K562 (cell line): Measurements from ENCODE around the gene TMTC3. TPM values are rescaled to one million over a fixed set of nuclear protein-coding genes. Genes with fewer than 3 reads are reported as not detected.

Source experiments
- ATAC-seq: fragments of 200-7000 bp; cut with Tn5 transposase; 3 replicates; pipeline ENCODE4 v1.9.1; 2020; ENCODE audit warnings: moderate library complexity
- BruUV-seq: library from RNA; stranded (reverse); fragments of 400-500 nt; replicated peaks from 2 replicates; lab custom pipeline; 2021; lab: Mats Ljungman, UMichigan
- CTCF ChIA-PET: fragments of 300-600 bp; formaldehyde crosslinking; extraction: SDS; loops from one replicate; lab custom pipeline; 2021; ENCODE audit warnings: low intra/inter-chr PET ratio; lab: Yijun Ruan, JAX
- POLR2A ChIA-PET: fragments of 300-600, 350-650 bp; sonication (Branson Sonifier 250); formaldehyde crosslinking; extraction: SDS; loops from one replicate; lab custom pipeline; 2021; ENCODE audit warnings: antibody characterized with exemption, inconsistent platforms; lab: Yijun Ruan, JAX
- DNase-seq, 4 experiments: peaks; one replicate each; pipeline versions ENCODE4 v3.0.0 to v3.0.0-alpha.2; 2011 to 2018; ENCODE audit warnings: low spot score in 3 of 4, mixed read lengths in 3 of 4; ENCODE audit errors: extremely low read depth in 1 of 4
- FAIRE-seq: peaks from 2 replicates; lab custom pipeline; 2011; peaks lifted over from hg19 to GRCh38; lab: Jason Lieb, UNC
- H2AFZ ChIP-seq: 2 replicates; pipeline ENCODE4 v1.6.0; 2011; ENCODE audit warnings: low read depth, low read length, control low read depth, inconsistent platforms
- H3K27ac ChIP-seq: fragments of 200-600 bp; 3 replicates; pipeline ENCODE4 v1.8.0; 2011; ENCODE audit warnings: low read depth, mild to moderate bottlenecking, control low read depth, inconsistent platforms, low read length, moderate library complexity, mixed read lengths; ENCODE audit errors: extremely low read depth
- H3K27me3 ChIP-seq, 2 experiments: fragments of 300-600 bp in 1 of 2; 2 replicates in 1 of 2; 3 replicates in 1 of 2; pipeline versions ENCODE4 v1.6.0 to v1.8.0; 2011; ENCODE audit warnings: inconsistent platforms in 2 of 2, low read length in 2 of 2, mild to moderate bottlenecking in 1 of 2, mixed read lengths in 1 of 2, moderate library complexity in 1 of 2; ENCODE audit not compliant: control insufficient read depth in 2 of 2, insufficient read depth in 2 of 2
- H3K36me3 ChIP-seq: fragments of 300-600 bp; 3 replicates; pipeline ENCODE4 v1.8.0; 2011; ENCODE audit warnings: mild to moderate bottlenecking, low read length, inconsistent platforms; ENCODE audit not compliant: control insufficient read depth, insufficient read depth
- H3K4me1 ChIP-seq, 2 experiments: fragments of 200-600 bp in 1 of 2; replicated peaks in 1 of 2; 2 replicates in 1 of 2; 3 replicates in 1 of 2; pipeline versions ENCODE4 v1.5.1 to v1.8.0; 2011; ENCODE audit warnings: inconsistent platforms in 2 of 2, low read length in 2 of 2, mild to moderate bottlenecking in 1 of 2, mixed read lengths in 1 of 2, moderate library complexity in 1 of 2; ENCODE audit not compliant: control insufficient read depth in 2 of 2, insufficient read depth in 2 of 2
- H3K4me2 ChIP-seq: 2 replicates; pipeline ENCODE4 v1.6.1; 2011; ENCODE audit warnings: low read length, control low read depth, inconsistent platforms, mixed read lengths; ENCODE audit not compliant: insufficient read depth
- H3K4me3 ChIP-seq: fragments of 200-600 bp; sonication (generic), shearing (Covaris generic); 2 replicates; pipeline ENCODE4 v1.5.1; 2016; ENCODE audit warnings: control low read depth, inconsistent platforms
- H3K79me2 ChIP-seq: fragments of 200-600 bp; 3 replicates; pipeline ENCODE4 v1.8.0; 2011; ENCODE audit warnings: low read length, inconsistent platforms; ENCODE audit not compliant: control insufficient read depth, insufficient read depth
- H3K9ac ChIP-seq, 2 experiments: 2 replicates each; pipeline versions ENCODE4 v1.6.0 to v1.6.1; 2011; ENCODE audit warnings: low read depth in 2 of 2, low read length in 2 of 2, control low read depth in 1 of 2, inconsistent platforms in 1 of 2, mild to moderate bottlenecking in 1 of 2, mixed read lengths in 1 of 2; ENCODE audit not compliant: insufficient read depth in 1 of 2
- H3K9me1 ChIP-seq: one replicate; pipeline ENCODE4 v1.6.0; 2011; ENCODE audit warnings: inconsistent platforms, mild to moderate bottlenecking, low read length, moderate library complexity; ENCODE audit not compliant: control insufficient read depth, insufficient read depth
- H3K9me3 ChIP-seq: replicated peaks from 2 replicates; pipeline ENCODE4 v1.5.1; 2011; ENCODE audit warnings: low read depth, low read length, inconsistent platforms; ENCODE audit not compliant: control insufficient read depth, insufficient read depth
- H4K20me1 ChIP-seq: replicated peaks from 2 replicates; pipeline ENCODE4 v1.6.1; 2011; ENCODE audit warnings: low read length, inconsistent platforms, mixed read lengths; ENCODE audit not compliant: control insufficient read depth, insufficient read depth
- ASH1L ChIP-seq: fragments of 450-650 bp; IDR thresholded peaks from 2 replicates; pipeline ENCODE4 v1.6.1; 2018; ENCODE audit warnings: borderline replicate concordance, mild to moderate bottlenecking, low read depth; ENCODE audit not compliant: partially characterized antibody
- BRD9 ChIP-seq: fragments of 450-650 bp; IDR thresholded peaks from 2 replicates; pipeline ENCODE4 v1.6.1; 2018; ENCODE audit warnings: low read depth; ENCODE audit not compliant: partially characterized antibody
- GATAD2A ChIP-seq: fragments of 450-650 bp; IDR thresholded peaks from 2 replicates; pipeline ENCODE4 v1.6.1; 2017
- GTF2E2 ChIP-seq: fragments of 200-800 bp; sonication (Bioruptor generic); IDR thresholded peaks from 2 replicates; pipeline ENCODE4 v1.6.1; 2016; ENCODE audit warnings: missing genetic modification characterization, missing compliant biosample characterization
- HDAC1 ChIP-seq, 2 experiments: fragments of 450-650 bp; IDR thresholded peaks; 2 replicates each; pipeline ENCODE4 v1.6.1; 2016 to 2017; ENCODE audit warnings: inconsistent platforms in 1 of 2, mild to moderate bottlenecking in 1 of 2, moderate library complexity in 1 of 2
- KHSRP ChIP-seq: fragments of 450-650 bp; IDR thresholded peaks from 2 replicates; pipeline ENCODE4 v1.6.1; 2017
- NCOA4 ChIP-seq: fragments of 450-650 bp; IDR thresholded peaks from 2 replicates; pipeline ENCODE4 v1.6.1; 2018; ENCODE audit warnings: mild to moderate bottlenecking; ENCODE audit not compliant: partially characterized antibody
- ZNF197 ChIP-seq: fragments of 200-800 bp; sonication (Bioruptor generic); IDR thresholded peaks from 2 replicates; pipeline ENCODE4 v1.6.1; 2016; ENCODE audit warnings: low read depth, missing genetic modification characterization, missing compliant biosample characterization
- in situ Hi-C: fragments of 300-500 bp; cut with MboI; formaldehyde crosslinking; loops from 4 replicates; pipeline ENCODE4 v1.15.0; 2018; ENCODE audit warnings: inconsistent platforms, mixed read lengths
- intact Hi-C: fragments of 100-400 bp; cut with micrococcal nuclease; formaldehyde crosslinking; loops from 2 replicates; pipeline ENCODE4 v1.14.2; 2022
- polyA plus RNA-seq, 8 experiments: library from polyadenylated mRNA; depleted of rRNA in 4 of 8; stranded (reverse) in 5 of 8; unstranded in 3 of 8; fragments of >200 nt; fragmentation: Nextera tagmentation in 2 of 8; fragmentation: Illumina TruSeq in 1 of 8; extraction: Ambion mirVana in 2 of 8; extraction: Trizol in 1 of 8; gene quantifications; 2 replicates each; pipeline versions ENCODE4 v1.2.1 to v1.2.3, GENCODE V29; 2011 to 2014; ENCODE audit warnings: inconsistent platforms in 1 of 8, missing spikeins in 1 of 8
- total RNA-seq, 7 experiments: library from RNA; depleted of rRNA in 6 of 7; stranded (reverse); fragments of >200 nt in 6 of 7; fragmentation: Illumina TruSeq in 2 of 7; extraction: Trizol in 2 of 7; gene quantifications; 2 replicates each; pipeline versions ENCODE4 v1.2.1 to v1.2.3, GENCODE V29; 2011 to 2021; ENCODE audit warnings: low replicate concordance in 1 of 7
- TF ChIP-seq, protein P1 (sequence below): sonication (generic); formaldehyde crosslinking; IDR thresholded peaks from 2 replicates; pipeline ENCODE4 v1.5.0; 2020; ENCODE audit warnings: missing genetic modification reagents
- TF ChIP-seq, protein P2 (sequence below): sonication (generic); formaldehyde crosslinking; IDR thresholded peaks from 2 replicates; pipeline ENCODE4 v1.8.1; 2023; ENCODE audit warnings: mild to moderate bottlenecking, missing genetic modification reagents, moderate library complexity
- TF ChIP-seq, protein P3 (sequence below): fragments of 150-350 bp; IDR thresholded peaks from 2 replicates; pipeline ENCODE4 v1.6.1; 2014; ENCODE audit warnings: low read depth, mild to moderate bottlenecking, low read length, borderline replicate concordance

TMTC3 gene
- total and polyA plus RNA-seq, 9 of the 15 experiments (the other 6 are each of a cell fraction or from before 2014, with no cell fraction given): 1.9 to 9.8 (median 4.7) TPM

DNA sequence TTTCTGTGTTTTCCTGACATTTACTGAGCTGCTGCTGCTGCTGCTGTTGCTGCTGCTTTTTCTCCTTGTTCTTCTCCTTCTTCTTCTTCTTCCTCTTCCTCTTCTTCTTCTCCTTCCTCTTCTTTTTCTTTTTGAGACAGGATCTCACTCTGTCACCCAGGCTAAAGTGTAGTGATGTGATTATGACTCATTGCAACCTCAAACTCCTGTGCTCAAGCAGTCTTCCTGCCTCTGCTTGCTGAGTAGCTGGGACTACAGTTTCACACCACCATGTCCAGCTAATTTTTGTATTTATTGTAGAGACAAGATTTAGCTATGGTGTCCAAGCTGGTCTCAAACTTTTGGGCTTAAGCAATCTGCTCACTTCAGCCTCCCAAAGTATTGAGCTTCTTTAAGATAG lies 95.8 kb downstream of the TMTC3 start:
- intact Hi-C loops (no loop called here), in situ Hi-C loops (no loop called here)
- no peak for TF ChIP-seq GTF2E2 (tag)
- TF ChIP-seq KHSRP: no peak
- no peak for TF ChIP-seq HDAC1 (IDR thresholded peaks at IDR 0.05)
- TF ChIP-seq, protein P1, sequence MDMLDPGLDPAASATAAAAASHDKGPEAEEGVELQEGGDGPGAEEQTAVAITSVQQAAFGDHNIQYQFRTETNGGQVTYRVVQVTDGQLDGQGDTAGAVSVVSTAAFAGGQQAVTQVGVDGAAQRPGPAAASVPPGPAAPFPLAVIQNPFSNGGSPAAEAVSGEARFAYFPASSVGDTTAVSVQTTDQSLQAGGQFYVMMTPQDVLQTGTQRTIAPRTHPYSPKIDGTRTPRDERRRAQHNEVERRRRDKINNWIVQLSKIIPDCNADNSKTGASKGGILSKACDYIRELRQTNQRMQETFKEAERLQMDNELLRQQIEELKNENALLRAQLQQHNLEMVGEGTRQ (CRISPR knock-in tag): no peak
- no peak for TF ChIP-seq NCOA4
- TF ChIP-seq GATAD2A: no peak
- TF ChIP-seq ASH1L: no peak
- TF ChIP-seq, protein P2, sequence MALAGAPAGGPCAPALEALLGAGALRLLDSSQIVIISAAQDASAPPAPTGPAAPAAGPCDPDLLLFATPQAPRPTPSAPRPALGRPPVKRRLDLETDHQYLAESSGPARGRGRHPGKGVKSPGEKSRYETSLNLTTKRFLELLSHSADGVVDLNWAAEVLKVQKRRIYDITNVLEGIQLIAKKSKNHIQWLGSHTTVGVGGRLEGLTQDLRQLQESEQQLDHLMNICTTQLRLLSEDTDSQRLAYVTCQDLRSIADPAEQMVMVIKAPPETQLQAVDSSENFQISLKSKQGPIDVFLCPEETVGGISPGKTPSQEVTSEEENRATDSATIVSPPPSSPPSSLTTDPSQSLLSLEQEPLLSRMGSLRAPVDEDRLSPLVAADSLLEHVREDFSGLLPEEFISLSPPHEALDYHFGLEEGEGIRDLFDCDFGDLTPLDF (CRISPR knock-in tag): no peak
- TF ChIP-seq BRD9: no peak
- TF ChIP-seq, protein P3, sequence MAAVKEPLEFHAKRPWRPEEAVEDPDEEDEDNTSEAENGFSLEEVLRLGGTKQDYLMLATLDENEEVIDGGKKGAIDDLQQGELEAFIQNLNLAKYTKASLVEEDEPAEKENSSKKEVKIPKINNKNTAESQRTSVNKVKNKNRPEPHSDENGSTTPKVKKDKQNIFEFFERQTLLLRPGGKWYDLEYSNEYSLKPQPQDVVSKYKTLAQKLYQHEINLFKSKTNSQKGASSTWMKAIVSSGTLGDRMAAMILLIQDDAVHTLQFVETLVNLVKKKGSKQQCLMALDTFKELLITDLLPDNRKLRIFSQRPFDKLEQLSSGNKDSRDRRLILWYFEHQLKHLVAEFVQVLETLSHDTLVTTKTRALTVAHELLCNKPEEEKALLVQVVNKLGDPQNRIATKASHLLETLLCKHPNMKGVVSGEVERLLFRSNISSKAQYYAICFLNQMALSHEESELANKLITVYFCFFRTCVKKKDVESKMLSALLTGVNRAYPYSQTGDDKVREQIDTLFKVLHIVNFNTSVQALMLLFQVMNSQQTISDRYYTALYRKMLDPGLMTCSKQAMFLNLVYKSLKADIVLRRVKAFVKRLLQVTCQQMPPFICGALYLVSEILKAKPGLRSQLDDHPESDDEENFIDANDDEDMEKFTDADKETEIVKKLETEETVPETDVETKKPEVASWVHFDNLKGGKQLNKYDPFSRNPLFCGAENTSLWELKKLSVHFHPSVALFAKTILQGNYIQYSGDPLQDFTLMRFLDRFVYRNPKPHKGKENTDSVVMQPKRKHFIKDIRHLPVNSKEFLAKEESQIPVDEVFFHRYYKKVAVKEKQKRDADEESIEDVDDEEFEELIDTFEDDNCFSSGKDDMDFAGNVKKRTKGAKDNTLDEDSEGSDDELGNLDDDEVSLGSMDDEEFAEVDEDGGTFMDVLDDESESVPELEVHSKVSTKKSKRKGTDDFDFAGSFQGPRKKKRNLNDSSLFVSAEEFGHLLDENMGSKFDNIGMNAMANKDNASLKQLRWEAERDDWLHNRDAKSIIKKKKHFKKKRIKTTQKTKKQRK: no peak
- no peak for TF ChIP-seq ZNF197
- BruUV-seq: no TSS peak
- DNase-seq (no peak), FAIRE-seq (no peak), ATAC-seq (no peak)
- Histone ChIP-seq H3K36me3 (no peaks in the 10 kb centered on the region), H3K9me3 (no peaks in the 10 kb centered on the region), H3K9ac (no peak overlapping the region), H4K20me1 (no peaks in the 10 kb centered on the region), H3K4me3 (no peak overlapping the region), H3K79me2 (no peaks in the 10 kb centered on the region), H3K27ac (no peak overlapping the region), H3K27me3 (no peaks in the 10 kb centered on the region), H3K9me1 (no peaks in the 10 kb centered on the region), H2AFZ (no peak overlapping the region), H3K4me2 (no peak overlapping the region), H3K4me1 (no peaks in the 10 kb centered on the region)
- POLR2A ChIA-PET: no interaction called here
- CTCF ChIA-PET: no interaction called here
